ENCODE data around the gene L1CAM. TPM values are rescaled to one million over a fixed set of nuclear protein-coding genes. Genes with fewer than 3 reads are reported as not detected.

Gene L1CAM
- total RNA-seq, 4 donors from 2014 or later, result 3.0 to 12.9 (median 8.4) TPM

DNA sequence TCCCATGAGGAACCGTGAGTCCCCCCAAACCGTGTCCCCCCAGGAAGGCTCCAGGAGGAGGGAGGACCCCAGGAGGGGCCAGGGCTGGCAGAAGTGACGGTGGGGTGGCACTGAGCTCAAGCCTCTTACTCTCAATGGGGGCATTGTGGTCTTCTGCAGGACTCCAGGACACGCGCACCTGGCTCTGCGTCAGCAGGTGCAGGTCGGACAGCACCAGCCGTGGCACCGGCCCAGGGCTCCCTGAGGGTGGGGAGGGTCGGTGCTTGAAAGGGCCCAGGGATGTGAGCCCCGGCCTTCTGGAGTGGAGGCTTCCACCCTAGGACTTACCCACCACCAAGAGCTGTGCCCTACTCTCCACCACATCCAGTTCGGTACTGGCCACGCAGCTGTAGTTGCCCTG is 18.3 kb downstream of the L1CAM start:
- no peak for DNase-seq (ENCODE audit: low spot score in 2 of 2)
- 59 to 86% methylated on average over 2 to 13 of the region's 13 CpGs for WGBS, 2 donors
- intact Hi-C loops (cut with DNase I; ENCODE audit: low total_unique reads), result no loop called here
- TF ChIP-seq, protein P1, sequence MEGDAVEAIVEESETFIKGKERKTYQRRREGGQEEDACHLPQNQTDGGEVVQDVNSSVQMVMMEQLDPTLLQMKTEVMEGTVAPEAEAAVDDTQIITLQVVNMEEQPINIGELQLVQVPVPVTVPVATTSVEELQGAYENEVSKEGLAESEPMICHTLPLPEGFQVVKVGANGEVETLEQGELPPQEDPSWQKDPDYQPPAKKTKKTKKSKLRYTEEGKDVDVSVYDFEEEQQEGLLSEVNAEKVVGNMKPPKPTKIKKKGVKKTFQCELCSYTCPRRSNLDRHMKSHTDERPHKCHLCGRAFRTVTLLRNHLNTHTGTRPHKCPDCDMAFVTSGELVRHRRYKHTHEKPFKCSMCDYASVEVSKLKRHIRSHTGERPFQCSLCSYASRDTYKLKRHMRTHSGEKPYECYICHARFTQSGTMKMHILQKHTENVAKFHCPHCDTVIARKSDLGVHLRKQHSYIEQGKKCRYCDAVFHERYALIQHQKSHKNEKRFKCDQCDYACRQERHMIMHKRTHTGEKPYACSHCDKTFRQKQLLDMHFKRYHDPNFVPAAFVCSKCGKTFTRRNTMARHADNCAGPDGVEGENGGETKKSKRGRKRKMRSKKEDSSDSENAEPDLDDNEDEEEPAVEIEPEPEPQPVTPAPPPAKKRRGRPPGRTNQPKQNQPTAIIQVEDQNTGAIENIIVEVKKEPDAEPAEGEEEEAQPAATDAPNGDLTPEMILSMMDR (IDR thresholded peaks at IDR 0.05), result no peak
- no peak for TF ChIP-seq POLR2A (IDR thresholded peaks at IDR 0.05)
- H3K4me3 ChIP-seq (ENCODE audit: low read depth, poor library complexity, severe bottlenecking), result no peak overlapping the region

DNA sequence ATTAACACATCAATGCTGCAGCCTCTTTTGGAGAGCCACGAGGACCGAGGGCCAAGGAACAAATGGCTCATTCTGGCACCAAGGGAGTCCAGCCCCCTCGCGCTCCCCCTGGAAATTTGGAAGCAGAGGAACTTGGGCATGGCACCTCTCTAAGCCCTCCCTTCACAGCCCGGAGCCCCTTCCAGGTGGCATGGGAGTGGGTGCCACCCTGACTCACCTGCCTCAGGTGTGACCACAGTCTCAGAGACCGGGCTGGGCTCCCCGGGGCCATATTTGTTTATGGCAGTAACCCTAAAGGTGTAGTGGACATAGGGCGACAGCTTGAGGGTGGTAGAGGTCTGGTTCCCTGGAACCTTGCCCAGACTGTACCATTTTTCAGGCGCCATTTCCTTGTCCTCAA is 18.8 kb downstream of the L1CAM start:
- DNase-seq (ENCODE audit: low spot score in 2 of 2), result no peak

DNA sequence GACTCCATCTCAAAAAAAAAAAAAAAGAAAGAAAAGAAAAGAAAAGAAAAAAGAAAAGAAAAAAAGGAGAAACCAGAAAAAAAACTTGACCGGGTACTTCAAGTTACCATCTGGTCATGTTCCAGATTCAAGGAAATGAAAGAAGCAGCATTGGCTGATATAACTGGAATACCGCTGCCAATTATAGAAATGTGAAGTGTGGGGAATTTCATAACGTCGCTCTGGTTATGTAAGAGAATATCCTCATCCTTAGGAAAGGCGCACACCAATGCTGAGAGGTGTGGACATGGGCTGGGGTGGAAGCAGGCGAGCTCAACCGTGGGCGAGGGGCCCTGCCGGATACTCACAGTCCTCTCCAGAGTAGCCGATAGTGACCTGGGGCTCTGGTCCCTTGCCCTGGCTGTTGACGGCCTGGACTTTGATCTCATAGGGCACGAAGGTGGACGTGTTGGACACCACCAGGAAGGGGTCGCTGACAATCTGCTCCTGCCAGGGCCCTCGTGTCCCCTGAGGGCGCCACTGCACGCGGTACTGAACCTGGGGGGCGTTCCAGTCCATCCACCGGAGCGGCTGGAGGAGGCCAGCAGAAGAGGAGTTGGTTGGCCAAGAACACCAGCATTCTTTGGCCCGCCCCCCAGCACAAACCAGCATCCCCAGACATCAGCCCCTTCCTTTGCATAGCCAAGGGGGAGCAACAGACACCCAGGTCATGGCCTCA is 19.5 kb downstream of the L1CAM start:
- TF ChIP-seq POLR2A (IDR thresholded peaks at IDR 0.05), result no peak
- TF ChIP-seq, protein P1 (IDR thresholded peaks at IDR 0.05), result no peak
- DNase-seq (ENCODE audit: low spot score in 2 of 2), result no peak
- intact Hi-C loops (cut with DNase I; ENCODE audit: low total_unique reads), result no loop called here
- 66 to 86% methylated on average over 8 to 21 of the region's 22 CpGs for WGBS, 2 donors
- no peak overlapping the region for H3K4me3 ChIP-seq (ENCODE audit: low read depth, poor library complexity, severe bottlenecking)

More for the DNA sequence above, 18.8 kb downstream of the L1CAM start:
- 77 to 87% methylated on average over 4 to 9 of the region's 9 CpGs for WGBS, 2 donors
- intact Hi-C loops (cut with DNase I; ENCODE audit: low total_unique reads), result no loop called here
- TF ChIP-seq POLR2A (IDR thresholded peaks at IDR 0.05), result no peak
- TF ChIP-seq, protein P1 (IDR thresholded peaks at IDR 0.05), result no peak
- H3K4me3 ChIP-seq (ENCODE audit: low read depth, poor library complexity, severe bottlenecking), result no peak overlapping the region

DNA sequence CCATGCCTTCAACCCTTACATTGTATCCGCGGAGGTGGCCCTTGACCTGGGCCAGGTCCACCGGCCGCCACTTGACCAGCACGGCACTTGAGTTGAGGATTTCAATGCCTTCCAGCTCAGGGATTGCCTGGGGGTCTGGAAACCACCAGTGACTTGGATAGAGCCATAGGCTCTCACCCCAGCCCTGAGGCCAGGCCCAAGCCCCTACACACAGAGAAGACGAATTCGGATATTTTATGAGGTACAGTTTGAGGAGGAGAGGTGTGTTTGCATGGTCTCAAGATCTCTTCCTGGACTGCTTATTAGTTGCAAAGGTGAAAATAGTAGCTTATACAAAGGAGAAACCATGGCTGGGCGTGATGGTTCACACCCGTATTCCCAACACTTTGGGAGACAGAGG is 20.3 kb downstream of the L1CAM start:
- intact Hi-C loops (cut with DNase I; ENCODE audit: low total_unique reads), result no loop called here
- no peak for DNase-seq (ENCODE audit: low spot score in 2 of 2)
- TF ChIP-seq, protein P1 (IDR thresholded peaks at IDR 0.05), result no peak
- TF ChIP-seq POLR2A (IDR thresholded peaks at IDR 0.05), result no peak
- H3K4me3 ChIP-seq (ENCODE audit: low read depth, poor library complexity, severe bottlenecking), result no peak overlapping the region
- WGBS, 2 donors, result 89 to 90% methylated on average over 9 of the region's 9 CpGs

DNA sequence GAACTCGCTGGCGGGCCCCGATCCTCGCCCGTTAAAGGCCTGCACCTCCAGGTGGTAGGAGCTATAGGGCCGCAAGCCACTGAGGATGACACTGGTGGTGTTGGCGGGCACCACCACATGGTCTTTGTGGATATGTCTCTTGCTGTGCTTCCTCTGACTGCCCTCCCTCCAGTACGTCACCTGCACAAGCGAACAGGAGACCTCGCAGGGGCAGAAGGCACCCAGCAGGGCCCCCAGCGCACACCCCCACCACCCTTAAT is 20.7 kb downstream of the L1CAM start:
- DNase-seq (ENCODE audit: low spot score in 2 of 2), result no peak
- no peak for TF ChIP-seq POLR2A (IDR thresholded peaks at IDR 0.05)
- TF ChIP-seq, protein P1 (IDR thresholded peaks at IDR 0.05), result no peak
- intact Hi-C loops (cut with DNase I; ENCODE audit: low total_unique reads), result no loop called here
- 92% methylated on average over 7 of the region's 11 CpGs; no CpG with 5 or more reads in 1 of the 2 donors for WGBS, 2 donors
- no peak overlapping the region for H3K4me3 ChIP-seq (ENCODE audit: low read depth, poor library complexity, severe bottlenecking)

All from lower leg skin (tissue), 4 donors.